ENCODE measurements around the gene PPP2R5C. TPM values are rescaled to one million over a fixed set of nuclear protein-coding genes. Genes with fewer than 3 reads are reported as not detected.

PPP2R5C gene
- total and polyA plus RNA-seq, 7 donors = 18.2 to 76.6 (median 57.1) TPM

DNA sequence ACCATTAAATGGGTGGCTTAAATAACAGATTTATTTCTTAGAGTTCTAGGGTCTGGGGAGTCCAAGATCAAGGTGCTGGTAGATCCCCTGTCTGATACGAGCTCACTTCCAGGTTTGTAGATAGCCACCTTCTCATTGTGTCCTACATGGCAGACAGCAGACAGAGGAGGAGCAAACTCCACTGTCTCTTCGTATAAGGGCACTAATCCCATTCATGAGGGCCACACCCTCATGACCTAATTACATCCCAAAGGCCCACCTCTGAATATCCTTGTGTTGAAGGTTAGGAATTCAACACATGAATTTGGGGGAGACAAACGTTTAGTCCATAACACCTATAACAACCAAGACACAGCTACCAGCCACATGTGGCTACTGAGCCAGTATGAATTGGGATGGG is 47.1 kb upstream of the PPP2R5C start:
- intact Hi-C loops (cut with DNase I) = no loop called here
- H3K27me3 ChIP-seq (ENCODE audit: insufficient read depth in 3 of 3, low read length in 2 of 3) = peaks cover 0 to 2% (median 0%) of the 10 kb centered on the region in 3 donors
- no peaks in the 10 kb centered on the region for H3K4me1 ChIP-seq
- H3K4me3 ChIP-seq = no peak overlapping the region
- no peak overlapping the region for H3K27ac ChIP-seq
- TF ChIP-seq, protein P1, sequence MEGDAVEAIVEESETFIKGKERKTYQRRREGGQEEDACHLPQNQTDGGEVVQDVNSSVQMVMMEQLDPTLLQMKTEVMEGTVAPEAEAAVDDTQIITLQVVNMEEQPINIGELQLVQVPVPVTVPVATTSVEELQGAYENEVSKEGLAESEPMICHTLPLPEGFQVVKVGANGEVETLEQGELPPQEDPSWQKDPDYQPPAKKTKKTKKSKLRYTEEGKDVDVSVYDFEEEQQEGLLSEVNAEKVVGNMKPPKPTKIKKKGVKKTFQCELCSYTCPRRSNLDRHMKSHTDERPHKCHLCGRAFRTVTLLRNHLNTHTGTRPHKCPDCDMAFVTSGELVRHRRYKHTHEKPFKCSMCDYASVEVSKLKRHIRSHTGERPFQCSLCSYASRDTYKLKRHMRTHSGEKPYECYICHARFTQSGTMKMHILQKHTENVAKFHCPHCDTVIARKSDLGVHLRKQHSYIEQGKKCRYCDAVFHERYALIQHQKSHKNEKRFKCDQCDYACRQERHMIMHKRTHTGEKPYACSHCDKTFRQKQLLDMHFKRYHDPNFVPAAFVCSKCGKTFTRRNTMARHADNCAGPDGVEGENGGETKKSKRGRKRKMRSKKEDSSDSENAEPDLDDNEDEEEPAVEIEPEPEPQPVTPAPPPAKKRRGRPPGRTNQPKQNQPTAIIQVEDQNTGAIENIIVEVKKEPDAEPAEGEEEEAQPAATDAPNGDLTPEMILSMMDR (IDR thresholded peaks at IDR 0.05) = no peak
- no peak for ATAC-seq
- no peaks in the 10 kb centered on the region for H3K36me3 ChIP-seq (ENCODE audit: insufficient read depth in 1 of 2, low read depth in 1 of 2)
- WGBS, 3 donors = 83 to 86% (median 84%) methylated on average over 3 of the region's 3 CpGs
- H3K9me3 ChIP-seq = no peaks in the 10 kb centered on the region
- no peak for DNase-seq

DNA sequence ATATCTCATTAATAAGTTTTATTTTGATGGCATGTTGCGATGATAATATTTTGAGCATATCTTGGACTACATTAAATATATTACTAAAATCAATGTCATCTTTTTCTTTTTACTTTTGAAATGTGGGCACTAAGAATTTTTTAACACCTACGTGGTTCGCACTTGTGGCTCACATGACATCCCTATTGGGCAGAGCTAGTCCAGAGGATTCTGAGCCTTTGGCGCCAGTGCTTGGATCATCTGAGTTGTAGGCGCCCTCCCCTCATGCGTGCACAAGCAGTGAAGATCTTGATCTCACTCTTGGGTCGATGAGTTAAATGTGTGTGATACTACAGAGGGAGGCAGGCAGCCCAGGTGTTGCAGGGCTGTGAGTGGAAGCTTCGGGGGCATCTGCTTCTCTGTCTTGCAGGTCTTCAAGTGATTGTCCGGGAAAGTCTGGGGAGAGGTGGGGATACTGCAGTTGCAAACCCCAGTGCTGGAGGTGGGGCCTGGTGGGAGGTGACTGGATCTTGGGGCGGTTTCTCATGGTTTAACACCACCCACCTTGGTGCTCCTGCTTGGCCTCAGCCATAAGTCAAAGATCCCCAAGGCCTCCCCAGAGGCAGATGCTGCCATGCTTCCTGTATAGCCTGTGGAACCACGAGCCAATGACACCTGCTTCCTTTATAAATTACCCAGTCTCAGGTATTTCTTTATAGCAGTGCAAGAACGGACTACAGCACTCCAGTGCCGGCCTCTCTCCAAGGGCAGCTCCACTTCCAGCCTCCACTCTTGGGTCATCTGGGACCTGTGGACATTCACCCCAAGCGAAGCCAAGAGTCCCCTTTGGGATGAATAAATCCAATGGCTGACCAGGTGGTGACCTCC is 46.1 kb upstream of the PPP2R5C start:
- no peak for DNase-seq
- 86 to 87% (median 86%) methylated on average over 14 of the region's 14 CpGs for WGBS, 3 donors
- Histone ChIP-seq H3K9me3 (no peaks in the 10 kb centered on the region), H3K36me3 (ENCODE audit: insufficient read depth in 1 of 2, low read depth in 1 of 2) (no peaks in the 10 kb centered on the region), H3K4me1 (no peaks in the 10 kb centered on the region), H3K27me3 (ENCODE audit: insufficient read depth in 3 of 3, low read length in 2 of 3) (peaks cover 0 to 2% (median 0%) of the 10 kb centered on the region in 3 donors), H3K27ac (no peak overlapping the region), H3K4me3 (no peak overlapping the region)
- ATAC-seq = no peak
- TF ChIP-seq, protein P1 (IDR thresholded peaks at IDR 0.05) = no peak
- intact Hi-C loops (cut with DNase I) = no loop called here

DNA sequence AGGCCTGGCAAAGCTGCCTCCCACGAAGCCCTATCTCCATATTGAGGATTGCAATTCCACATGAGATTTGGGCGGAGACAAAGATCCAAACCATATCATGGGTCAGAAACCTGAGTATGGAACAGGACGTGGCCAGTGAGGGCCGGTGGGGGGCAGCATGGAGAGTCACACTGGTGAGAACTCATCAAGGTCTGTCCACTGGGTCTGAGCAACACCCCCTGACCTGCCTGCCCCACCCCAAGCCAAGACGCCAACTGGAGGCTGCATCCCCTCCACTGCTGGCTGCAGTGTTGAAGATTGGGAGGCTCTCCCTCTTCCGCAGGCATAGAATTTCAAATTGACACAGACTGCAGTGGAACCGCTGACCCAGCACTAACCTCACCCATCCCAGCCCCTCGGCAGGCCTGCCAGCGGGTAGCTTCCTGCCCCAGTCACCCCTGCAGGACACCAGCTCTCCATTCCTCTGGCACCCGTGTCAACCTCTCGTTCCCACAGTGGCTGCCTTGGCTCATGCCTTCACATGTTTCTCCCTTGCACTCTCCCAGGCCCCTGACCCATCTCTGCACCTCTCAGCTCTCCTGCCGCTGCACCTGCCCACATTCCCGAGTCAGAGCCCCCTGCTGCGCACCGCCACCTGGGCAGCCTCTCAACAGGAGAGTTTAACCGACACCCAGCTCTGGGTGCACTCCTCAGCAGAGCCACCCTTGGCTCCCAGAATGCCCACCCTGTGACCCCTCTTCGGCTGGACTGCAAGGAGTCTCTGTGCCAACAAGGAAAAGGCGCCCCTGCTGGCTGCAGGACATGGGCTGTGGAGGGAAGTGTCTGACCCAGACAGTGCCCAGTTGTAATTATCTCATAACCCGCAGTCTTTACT is 45.2 kb upstream of the PPP2R5C start:
- intact Hi-C loops (cut with DNase I) = no loop called here
- H3K4me3 ChIP-seq = no peak overlapping the region
- no peak overlapping the region for H3K27ac ChIP-seq
- H3K36me3 ChIP-seq (ENCODE audit: insufficient read depth in 1 of 2, low read depth in 1 of 2) = no peaks in the 10 kb centered on the region
- H3K27me3 ChIP-seq (ENCODE audit: insufficient read depth in 3 of 3, low read length in 2 of 3) = peaks cover 0 to 2% (median 0%) of the 10 kb centered on the region in 3 donors
- 85 to 87% (median 86%) methylated on average over 17 to 19 of the region's 19 CpGs for WGBS, 3 donors
- TF ChIP-seq, protein P1 (IDR thresholded peaks at IDR 0.05) = no peak
- H3K4me1 ChIP-seq = peaks cover under 1% of the 10 kb centered on the region
- DNase-seq = no peak
- no peaks in the 10 kb centered on the region for H3K9me3 ChIP-seq
- no peak for ATAC-seq

DNA sequence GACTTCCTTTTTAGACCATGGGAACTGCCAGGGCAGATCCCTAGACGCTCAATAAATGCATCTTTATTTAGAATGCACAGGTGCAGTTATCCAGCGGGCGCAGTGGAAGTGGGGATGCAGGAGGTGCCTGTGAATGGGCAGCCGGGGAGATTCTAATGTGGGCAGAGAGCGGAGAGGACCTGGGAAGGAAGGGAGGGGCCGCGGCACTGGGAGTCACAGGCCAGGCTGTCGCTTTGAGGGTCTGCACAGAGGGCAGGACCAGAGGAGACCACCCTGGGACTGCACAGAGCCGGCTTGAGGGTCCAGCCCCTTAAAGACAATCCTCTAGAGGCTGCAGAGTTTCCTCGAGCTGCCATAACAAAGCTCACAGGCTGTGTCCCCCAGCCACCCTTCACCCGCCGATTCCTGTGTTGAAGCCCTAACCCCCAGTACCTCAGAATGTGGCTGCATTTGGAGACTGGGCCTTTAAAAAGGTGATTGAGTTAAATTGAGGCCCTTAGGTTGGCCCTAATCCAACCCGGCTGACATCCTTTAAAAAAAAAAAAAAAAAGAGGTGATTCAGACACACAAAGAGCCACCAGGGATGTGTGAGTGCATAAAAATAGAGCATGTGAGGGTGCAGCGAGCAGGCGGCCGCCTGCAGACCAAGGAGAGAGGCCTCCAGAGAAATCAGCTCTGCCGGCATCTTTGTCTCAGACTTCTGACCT is 44.4 kb upstream of the PPP2R5C start:
- H3K27ac ChIP-seq = no peak overlapping the region
- 78 to 82% (median 79%) methylated on average over 15 to 17 of the region's 17 CpGs for WGBS, 3 donors
- TF ChIP-seq, protein P1 (IDR thresholded peaks at IDR 0.05) = no peak
- peaks cover 0 to 2% (median 0%) of the 10 kb centered on the region in 3 donors for H3K27me3 ChIP-seq (ENCODE audit: insufficient read depth in 3 of 3, low read length in 2 of 3)
- intact Hi-C loops (cut with DNase I) = no loop called here
- no peaks in the 10 kb centered on the region for H3K9me3 ChIP-seq
- no peak overlapping the region for H3K4me3 ChIP-seq
- no peak for DNase-seq
- peaks cover 5% of the 10 kb centered on the region for H3K4me1 ChIP-seq
- no peaks in the 10 kb centered on the region for H3K36me3 ChIP-seq (ENCODE audit: insufficient read depth in 1 of 2, low read depth in 1 of 2)
- no peak for ATAC-seq

Measured in psoas muscle (tissue), 8 donors.